GM19395 (cell line): ENCODE measurements around the gene U2AF1L4.
A peak's percentile ranks its signal among the peaks of the same experiment; 100 is the strongest.
"Not testable (repeated sequence)": the region's sequence is repeated elsewhere in the genome, so short reads cannot be mapped to it uniquely, and the experiment has no call there.

ENCODE experiments used
- ATAC-seq: cut with Tn5 transposase; IDR thresholded peaks from one replicate; pipeline ENCODE4 v1.9.1; 2021; ENCODE audit warnings: mild to moderate bottlenecking, moderate library complexity; ENCODE audit not compliant: unreplicated experiment

Gene U2AF1L4

GRCh38 chr19:35727956-35728706 is 17.1 kb downstream of the U2AF1L4 start:
- no peak for ATAC-seq

GRCh38 chr19:35727053-35727955 is 17.9 kb downstream of the U2AF1L4 start:
- no peak for ATAC-seq

- no peak for ATAC-seq
Observed at GRCh38 chr19:35725216-35725861, 19.9 kb downstream of the U2AF1L4 start.

- ATAC-seq, result no peak
Observed at GRCh38 chr19:35724560-35724959, 20.7 kb downstream of the U2AF1L4 start.

GRCh38 chr19:35724132-35724531 is 21.1 kb downstream of the U2AF1L4 start:
- not testable (repeated sequence) for ATAC-seq

GRCh38 chr19:35723671-35724070 is 21.5 kb downstream of the U2AF1L4 start:
- no peak for ATAC-seq

- no peak for ATAC-seq
Observed at GRCh38 chr19:35722897-35723296, 22.3 kb downstream of the U2AF1L4 start.

- no peak for ATAC-seq
Observed at GRCh38 chr19:35722461-35722860, 22.8 kb downstream of the U2AF1L4 start.

GRCh38 chr19:35721374-35721773 is 23.8 kb downstream of the U2AF1L4 start:
- ATAC-seq, result no peak

- ATAC-seq, result no peak
Observed at GRCh38 chr19:35720648-35721047, 24.6 kb downstream of the U2AF1L4 start.

- ATAC-seq, result no peak
Observed at GRCh38 chr19:35720163-35720524, 25.1 kb downstream of the U2AF1L4 start.

- no peak for ATAC-seq
Observed at GRCh38 chr19:35719402-35720162, 25.6 kb downstream of the U2AF1L4 start.

- no peak for ATAC-seq
Observed at GRCh38 chr19:35718345-35719041, 26.7 kb downstream of the U2AF1L4 start.

GRCh38 chr19:35717665-35718344 is 27.4 kb downstream of the U2AF1L4 start, which contains the start of gene KMT2B:
KMT2B (plus strand) TSS chr19:35718003; CDS start chr19:35718019, 16 bp downstream.
- no peak for ATAC-seq

GRCh38 chr19:35716801-35717664 is 28.2 kb downstream of the U2AF1L4 start:
- peak; percentile 56 for ATAC-seq

GRCh38 chr19:35715981-35716800 is 29.0 kb downstream of the U2AF1L4 start:
- ATAC-seq, result no peak

- no peak for ATAC-seq
Observed at GRCh38 chr19:35715355-35715809, 29.8 kb downstream of the U2AF1L4 start.
